SK-N-SH treated with all-trans-retinoic acid at 6 μM for 48 hours (cell line): ENCODE measurements around the gene VPS35L.
A peak's percentile ranks its signal among the peaks of the same experiment; 100 is the strongest.

Experiments used
- ATAC-seq: fragments of 200-7000 bp; cut with Tn5 transposase; 3 replicates; pipeline ENCODE4 v1.9.1; 2020; ENCODE audit warnings: mild to moderate bottlenecking, moderate library complexity
- ARNTL ChIP-seq: fragments of 450-650 bp; formaldehyde crosslinking; IDR thresholded peaks from 2 replicates; pipeline ENCODE4 v1.5.0; 2020; ENCODE audit warnings: low read depth, mild to moderate bottlenecking, moderate library complexity, borderline replicate concordance
- BACH2 ChIP-seq: fragments of 250-450 bp; sonication (Bioruptor Pico); IDR thresholded peaks from 2 replicates; pipeline ENCODE4 v1.9.0; 2021; ENCODE audit warnings: mild to moderate bottlenecking, borderline replicate concordance
- CSDC2 ChIP-seq: fragments of 250-450 bp; sonication (Bioruptor Pico); IDR thresholded peaks from 2 replicates; pipeline ENCODE4 v1.5.0; 2020; ENCODE audit warnings: mild to moderate bottlenecking, moderate library complexity
- ESRRG ChIP-seq: fragments of 250-450 bp; sonication (Bioruptor Pico); IDR thresholded peaks from 2 replicates; pipeline ENCODE4 v1.6.1; 2021; ENCODE audit warnings: mild to moderate bottlenecking
- GLIS3 ChIP-seq: fragments of 250-450 bp; sonication (Bioruptor Pico); IDR thresholded peaks from 2 replicates; pipeline ENCODE4 v1.5.0; 2020; ENCODE audit warnings: mild to moderate bottlenecking, moderate library complexity
- ISL1 ChIP-seq: fragments of 250-450 bp; sonication (Bioruptor Pico); IDR thresholded peaks from 2 replicates; pipeline ENCODE4 v2.1.2; 2022; ENCODE audit warnings: mild to moderate bottlenecking, moderate library complexity
- OSR1 ChIP-seq: fragments of 250-450 bp; sonication (Bioruptor Pico); IDR thresholded peaks from 2 replicates; pipeline ENCODE4 v1.8.0; 2022; ENCODE audit warnings: moderate library complexity, mild to moderate bottlenecking, inconsistent platforms
- PATZ1 ChIP-seq: fragments of 250-450 bp; sonication (Bioruptor Pico); IDR thresholded peaks from 2 replicates; pipeline ENCODE4 v1.8.0; 2020; ENCODE audit warnings: mild to moderate bottlenecking, moderate library complexity, borderline replicate concordance
- POU6F1 ChIP-seq: fragments of 250-450 bp; sonication (Bioruptor Pico); IDR thresholded peaks from 2 replicates; pipeline ENCODE4 v1.8.0; 2021; ENCODE audit warnings: low read depth, mild to moderate bottlenecking, moderate library complexity, borderline replicate concordance
- PPARA ChIP-seq: fragments of 250-450 bp; sonication (Bioruptor Pico); IDR thresholded peaks from 2 replicates; pipeline ENCODE4 v1.5.0; 2020; ENCODE audit warnings: mild to moderate bottlenecking, borderline replicate concordance
- SNAI2 ChIP-seq: fragments of 250-450 bp; sonication (Bioruptor Pico); IDR thresholded peaks from 2 replicates; pipeline ENCODE4 v1.5.0; 2020; ENCODE audit warnings: mild to moderate bottlenecking, moderate library complexity
- TCF4 ChIP-seq: fragments of 250-450 bp; sonication (Bioruptor Pico); IDR thresholded peaks from 2 replicates; pipeline ENCODE4 v1.8.0; 2021; ENCODE audit warnings: mild to moderate bottlenecking, moderate library complexity, borderline replicate concordance
- TOX ChIP-seq: fragments of 250-450 bp; sonication (Bioruptor Pico); IDR thresholded peaks from 2 replicates; pipeline ENCODE4 v1.8.0; 2021; ENCODE audit warnings: mild to moderate bottlenecking, moderate library complexity, borderline replicate concordance
- TSHZ2 ChIP-seq: fragments of 250-450 bp; sonication (Bioruptor Pico); IDR thresholded peaks from 2 replicates; pipeline ENCODE4 v1.5.0; 2020; ENCODE audit warnings: mild to moderate bottlenecking, moderate library complexity
- ZFP3 ChIP-seq: fragments of 250-450 bp; sonication (Bioruptor Pico); IDR thresholded peaks from 2 replicates; pipeline ENCODE4 v1.5.0; 2020; ENCODE audit warnings: mild to moderate bottlenecking, moderate library complexity
- ZNF8 ChIP-seq: fragments of 450-650 bp; formaldehyde crosslinking; IDR thresholded peaks from 2 replicates; pipeline ENCODE4 v1.5.0; 2020; ENCODE audit warnings: mild to moderate bottlenecking, moderate library complexity

Gene VPS35L

GRCh38 chr16:19735074-19735867 lies 179.8 kb downstream of the VPS35L start:
- ATAC-seq, result no peak
- no peak for TF ChIP-seq TSHZ2
- no peak for TF ChIP-seq ESRRG (CRISPR knock-in tag)
- TF ChIP-seq SNAI2 (CRISPR knock-in tag), result no peak

- no peak for ATAC-seq
- no peak for TF ChIP-seq GLIS3 (CRISPR knock-in tag)
- TF ChIP-seq ISL1 (CRISPR knock-in tag), result no peak
- TF ChIP-seq ZNF8, result no peak
- TF ChIP-seq TSHZ2, result no peak
- TF ChIP-seq CSDC2 (CRISPR knock-in tag), result no peak
These were observed 182.0 kb downstream of the VPS35L start for GRCh38 chr16:19737306-19738038.

GRCh38 chr16:19741354-19741753 lies 185.9 kb downstream of the VPS35L start:
- TF ChIP-seq BACH2 (CRISPR knock-in tag), result no peak
- peak; percentile 86; the same call in 1 of the 2 replicates for TF ChIP-seq TSHZ2
- no peak for TF ChIP-seq ISL1 (CRISPR knock-in tag)
- TF ChIP-seq TCF4, result 0 out of 2 replicates have a peak, but pooled peaks have one; percentile 38
- TF ChIP-seq GLIS3 (CRISPR knock-in tag), result no peak
- no peak for TF ChIP-seq TOX
- no peak for TF ChIP-seq PPARA (CRISPR knock-in tag)
- ATAC-seq, result no peak

GRCh38 chr16:19743816-19744159 lies 188.3 kb downstream of the VPS35L start:
- TF ChIP-seq ARNTL, result no peak
- no peak for TF ChIP-seq ISL1 (CRISPR knock-in tag)
- TF ChIP-seq SNAI2 (CRISPR knock-in tag), result no peak
- no peak for TF ChIP-seq PATZ1 (CRISPR knock-in tag)
- TF ChIP-seq ZFP3, result no peak
- TF ChIP-seq POU6F1, result no peak
- TF ChIP-seq OSR1 (CRISPR knock-in tag), result no peak
- ATAC-seq, result no peak
